Prostate gland (tissue), 2 donors: ENCODE results near the gene PTHLH. TPM values are rescaled to one million over a fixed set of nuclear protein-coding genes. Genes with fewer than 3 reads are reported as not detected.

ENCODE experiments used
- DNase-seq: peaks from one replicate; pipeline ENCODE4 v3.0.0-alpha.2; 2019; ENCODE audit warnings: low spot score
- H3K27ac ChIP-seq, 2 donors: fragments of 200-600 bp; sonication (generic); 2 replicates each; pipeline ENCODE4 v1.5.1; 2017 to 2019
- H3K27me3 ChIP-seq: fragments of 200-600 bp; sonication (generic); replicated peaks from 2 replicates; pipeline ENCODE4 v1.5.1; 2019; ENCODE audit not compliant: insufficient read depth
- H3K36me3 ChIP-seq, 2 donors: fragments of 200-600 bp; sonication (generic); 1 replicate in 1 of 2; 2 replicates in 1 of 2; pipeline versions ENCODE4 v1.5.1 to v1.8.1; 2017 to 2019
- H3K4me1 ChIP-seq: fragments of 200-600 bp; sonication (generic); replicated peaks from 2 replicates; pipeline ENCODE4 v1.5.1; 2019
- H3K4me3 ChIP-seq, 2 donors: fragments of 200-600 bp; sonication (generic); 2 replicates each; pipeline ENCODE4 v1.5.1; 2017 to 2019
- H3K9me3 ChIP-seq: fragments of 200-600 bp; sonication (generic); 2 replicates; pipeline ENCODE4 v1.5.1; 2017
- POLR2A ChIP-seq: fragments of 450-650 bp; IDR thresholded peaks from one replicate; pipeline ENCODE4 v1.6.1; 2016; ENCODE audit warnings: antibody characterized with exemption, mild to moderate bottlenecking
- POLR2AphosphoS5 ChIP-seq: sonication (generic); formaldehyde crosslinking; IDR thresholded peaks from one replicate; pipeline ENCODE4 v1.6.1; 2017; ENCODE audit warnings: antibody characterized with exemption
- WGBS: methylation state at CpG from one replicate; pipeline ENCODE4 v1.1.5; 2018; 5-methylcytosine and 5-hydroxymethylcytosine counted together
- intact Hi-C: fragments of 100-400 bp; cut with DNase I; formaldehyde crosslinking; loops from one replicate; pipeline ENCODE4 v1.14.2; 2022
- total RNA-seq, 2 donors: library from RNA; depleted of rRNA; stranded (reverse); fragments of >200 nt; gene quantifications; one replicate each; pipeline ENCODE4 v1.1.0, GENCODE V29; 2016
- TF ChIP-seq, protein P1 (sequence below), 4 experiments: fragments of 200-600 bp in 2 of 4; fragments of 450-650 bp in 2 of 4; sonication (generic) in 2 of 4; IDR thresholded peaks; 1 replicate in 3 of 4; 2 replicates in 1 of 4; pipeline ENCODE4 v1.5.1; 2016 to 2019; ENCODE audit warnings: antibody characterized with exemption in 4 of 4, mild to moderate bottlenecking in 2 of 4, moderate library complexity in 2 of 4

PTHLH gene
- total RNA-seq, 2 donors from 2014 or later = 0.51 to 0.64 TPM

DNA sequence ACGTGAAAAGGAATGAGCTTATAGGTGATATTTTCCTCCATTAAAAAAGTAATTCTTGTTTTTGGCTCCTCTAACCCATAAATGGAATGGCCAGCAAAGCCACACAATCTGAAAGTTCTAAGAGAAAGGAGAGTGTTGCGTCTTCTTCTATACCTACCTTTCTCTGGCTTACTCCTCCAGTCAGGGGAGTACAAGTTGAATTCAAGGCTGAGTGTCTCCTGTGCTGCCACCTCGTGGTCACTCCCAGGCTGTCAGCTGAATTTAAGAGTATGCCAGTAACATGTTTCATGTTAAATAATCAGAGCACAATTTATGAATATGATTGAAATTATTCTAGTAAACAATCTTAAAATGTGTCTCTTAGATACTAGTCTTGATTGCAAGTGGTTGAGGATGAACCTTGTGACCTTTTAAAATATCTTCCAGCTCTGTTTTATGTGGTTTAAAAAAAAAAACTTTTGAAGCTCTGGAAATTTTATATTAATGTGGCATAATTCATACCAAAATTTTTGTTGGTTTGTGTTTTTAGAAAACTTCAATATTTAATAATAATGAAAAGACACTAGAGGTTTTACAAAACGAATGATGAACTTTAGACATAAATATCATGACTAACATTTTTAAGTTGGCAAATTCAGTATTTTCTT lies 31.7 kb downstream of the PTHLH start:
- TF ChIP-seq, protein P1, sequence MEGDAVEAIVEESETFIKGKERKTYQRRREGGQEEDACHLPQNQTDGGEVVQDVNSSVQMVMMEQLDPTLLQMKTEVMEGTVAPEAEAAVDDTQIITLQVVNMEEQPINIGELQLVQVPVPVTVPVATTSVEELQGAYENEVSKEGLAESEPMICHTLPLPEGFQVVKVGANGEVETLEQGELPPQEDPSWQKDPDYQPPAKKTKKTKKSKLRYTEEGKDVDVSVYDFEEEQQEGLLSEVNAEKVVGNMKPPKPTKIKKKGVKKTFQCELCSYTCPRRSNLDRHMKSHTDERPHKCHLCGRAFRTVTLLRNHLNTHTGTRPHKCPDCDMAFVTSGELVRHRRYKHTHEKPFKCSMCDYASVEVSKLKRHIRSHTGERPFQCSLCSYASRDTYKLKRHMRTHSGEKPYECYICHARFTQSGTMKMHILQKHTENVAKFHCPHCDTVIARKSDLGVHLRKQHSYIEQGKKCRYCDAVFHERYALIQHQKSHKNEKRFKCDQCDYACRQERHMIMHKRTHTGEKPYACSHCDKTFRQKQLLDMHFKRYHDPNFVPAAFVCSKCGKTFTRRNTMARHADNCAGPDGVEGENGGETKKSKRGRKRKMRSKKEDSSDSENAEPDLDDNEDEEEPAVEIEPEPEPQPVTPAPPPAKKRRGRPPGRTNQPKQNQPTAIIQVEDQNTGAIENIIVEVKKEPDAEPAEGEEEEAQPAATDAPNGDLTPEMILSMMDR (IDR thresholded peaks at IDR 0.05) = peak; percentile 47 to 68 (median 60)
- TF ChIP-seq POLR2A (no peak), POLR2AphosphoS5 (peak; percentile 15)
- Histone ChIP-seq H3K27me3 (no peaks in the 10 kb centered on the region), H3K27ac (no peak overlapping the region), H3K36me3 (no peaks in the 10 kb centered on the region), H3K9me3 (no peaks in the 10 kb centered on the region), H3K4me1 (no peaks in the 10 kb centered on the region), H3K4me3 (no peak overlapping the region)
- intact Hi-C loops = no loop called here
- 27% methylated on average over 4 of the region's 4 CpGs for WGBS
- DNase-seq = peak; percentile 58

DNA sequence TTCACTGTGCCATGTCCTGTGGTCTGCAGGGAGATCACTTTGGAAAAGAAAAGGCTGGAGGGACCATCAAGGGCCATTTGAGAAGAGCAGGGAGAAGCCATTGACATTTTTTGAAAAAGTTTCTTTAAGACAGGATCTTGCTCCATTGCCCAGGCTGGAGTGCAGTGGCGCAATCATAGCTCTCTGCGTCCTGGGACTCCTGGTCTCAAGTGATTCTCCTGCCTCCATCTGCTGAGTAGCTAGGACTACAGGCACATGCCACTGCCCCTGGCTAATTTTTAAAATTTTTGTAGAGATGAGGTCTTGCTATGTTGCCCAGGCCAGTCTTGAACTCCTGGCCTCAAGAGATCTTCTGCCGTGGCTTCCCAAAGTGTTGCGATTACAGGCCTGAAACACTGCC lies 32.3 kb downstream of the PTHLH start:
- intact Hi-C loops = no loop called here
- Histone ChIP-seq H3K27ac (no peak overlapping the region), H3K36me3 (no peaks in the 10 kb centered on the region), H3K4me1 (no peaks in the 10 kb centered on the region), H3K4me3 (no peak overlapping the region), H3K9me3 (no peaks in the 10 kb centered on the region), H3K27me3 (no peaks in the 10 kb centered on the region)
- 78% methylated on average over 4 of the region's 4 CpGs for WGBS
- TF ChIP-seq, protein P1 (IDR thresholded peaks at IDR 0.05) = no peak
- TF ChIP-seq POLR2AphosphoS5 (no peak), POLR2A (no peak)
- DNase-seq = no peak

DNA sequence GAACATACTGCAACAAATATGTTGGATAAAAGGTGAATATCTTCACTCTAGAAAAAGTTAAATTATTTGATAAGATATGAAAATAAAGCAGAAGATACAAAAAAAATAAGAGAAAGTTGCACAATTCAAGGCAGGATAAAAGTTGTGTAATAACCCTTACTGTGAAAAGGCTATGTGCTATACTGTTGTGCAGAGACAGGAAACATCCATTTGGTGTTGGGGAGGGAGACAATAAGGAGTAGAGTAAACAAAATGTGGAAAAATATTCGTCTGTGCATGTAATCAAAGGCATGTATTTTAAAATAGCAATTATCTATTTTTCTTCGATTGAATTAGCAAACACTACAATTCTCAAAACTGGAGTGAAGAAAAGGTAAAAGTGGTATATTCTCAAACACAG lies 34.8 kb downstream of the PTHLH start:
- Histone ChIP-seq H3K36me3 (no peaks in the 10 kb centered on the region), H3K27ac (no peak overlapping the region), H3K9me3 (no peaks in the 10 kb centered on the region), H3K4me1 (no peaks in the 10 kb centered on the region), H3K4me3 (no peak overlapping the region), H3K27me3 (no peaks in the 10 kb centered on the region)
- TF ChIP-seq POLR2A = no peak
- 54% methylated on average over 2 of the region's 2 CpGs for WGBS
- no peak for DNase-seq
- intact Hi-C loops = loop anchor here (5.0 kb wide), 1 partner anchor 205 kb away; no protein-coding TSS in a partner anchor

DNA sequence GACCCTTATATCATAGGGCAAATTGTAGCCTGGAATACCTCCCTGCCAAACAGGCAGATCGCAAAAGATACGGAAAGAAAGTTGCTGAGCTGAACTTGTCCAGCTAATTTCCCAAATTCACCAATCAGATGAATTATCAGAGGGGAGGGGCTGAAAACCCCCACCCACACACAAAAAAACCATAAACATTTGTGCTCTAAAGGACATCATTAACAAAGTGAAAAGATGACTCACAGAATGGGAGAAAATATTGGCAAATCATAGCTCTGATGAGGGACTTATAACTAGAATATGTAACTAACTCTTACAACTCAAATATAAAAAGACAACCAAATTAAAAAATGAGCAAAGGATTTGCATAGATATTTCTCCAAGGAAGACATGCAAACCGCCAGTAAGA lies 36.3 kb downstream of the PTHLH start:
- H3K36me3 ChIP-seq = no peaks in the 10 kb centered on the region
- no peak overlapping the region for H3K27ac ChIP-seq
- H3K27me3 ChIP-seq = no peaks in the 10 kb centered on the region
- WGBS = 75% methylated on average over 3 of the region's 3 CpGs
- no peaks in the 10 kb centered on the region for H3K9me3 ChIP-seq
- DNase-seq = no peak
- TF ChIP-seq, protein P1 (IDR thresholded peaks at IDR 0.05) = no peak
- TF ChIP-seq POLR2AphosphoS5 (no peak), POLR2A (no peak)
- H3K4me1 ChIP-seq = no peaks in the 10 kb centered on the region
- intact Hi-C loops = loop anchor here (5.0 kb wide), 1 partner anchor 204 kb away; no protein-coding TSS in a partner anchor
- H3K4me3 ChIP-seq = no peak overlapping the region

DNA sequence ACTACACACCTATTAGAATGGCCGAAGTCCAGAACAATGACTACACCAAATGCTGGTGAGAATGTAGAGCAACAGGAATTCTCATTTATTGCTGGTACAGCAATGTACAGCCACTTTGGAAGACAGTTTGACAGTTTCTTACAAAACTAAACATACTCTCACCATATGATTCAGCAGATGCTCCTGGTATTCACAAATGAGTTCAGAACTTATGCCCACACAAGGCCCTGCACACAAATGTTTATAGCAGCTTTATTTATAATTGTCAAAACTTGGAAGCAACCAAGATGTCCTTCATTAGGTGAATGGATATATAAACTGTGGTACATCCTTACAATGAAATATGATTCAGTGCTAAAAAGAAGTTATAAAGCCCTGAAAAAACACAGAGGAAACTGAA lies 38.3 kb downstream of the PTHLH start:
- H3K36me3 ChIP-seq = no peaks in the 10 kb centered on the region
- H3K27ac ChIP-seq = no peak overlapping the region
- no peak overlapping the region for H3K4me3 ChIP-seq
- no peak for DNase-seq
- no peaks in the 10 kb centered on the region for H3K27me3 ChIP-seq
- TF ChIP-seq, protein P1 (IDR thresholded peaks at IDR 0.05) = no peak
- TF ChIP-seq POLR2A (no peak), POLR2AphosphoS5 (no peak)
- no peaks in the 10 kb centered on the region for H3K9me3 ChIP-seq
- 96% methylated on average over 1 of the region's 1 CpG for WGBS
- no peaks in the 10 kb centered on the region for H3K4me1 ChIP-seq
- intact Hi-C loops = no loop called here
